ENCODE measurements around the gene FGF12.
"Not testable (repeated sequence)": the region's sequence is repeated elsewhere in the genome, so short reads cannot be mapped to it uniquely, and the experiment has no call there.

Gene FGF12

GRCh38 chr3:192727032-192727847, at the start of gene FGF12:
TSS of gene FGF12 (minus strand) at chr3:192727541.
- peak in 1 of 2 donors; percentile 16 for DNase-seq

- not testable (repeated sequence) for DNase-seq
Measured at GRCh38 chr3:192774341-192774740, 47.0 kb upstream of the FGF12 start.

DNA sequence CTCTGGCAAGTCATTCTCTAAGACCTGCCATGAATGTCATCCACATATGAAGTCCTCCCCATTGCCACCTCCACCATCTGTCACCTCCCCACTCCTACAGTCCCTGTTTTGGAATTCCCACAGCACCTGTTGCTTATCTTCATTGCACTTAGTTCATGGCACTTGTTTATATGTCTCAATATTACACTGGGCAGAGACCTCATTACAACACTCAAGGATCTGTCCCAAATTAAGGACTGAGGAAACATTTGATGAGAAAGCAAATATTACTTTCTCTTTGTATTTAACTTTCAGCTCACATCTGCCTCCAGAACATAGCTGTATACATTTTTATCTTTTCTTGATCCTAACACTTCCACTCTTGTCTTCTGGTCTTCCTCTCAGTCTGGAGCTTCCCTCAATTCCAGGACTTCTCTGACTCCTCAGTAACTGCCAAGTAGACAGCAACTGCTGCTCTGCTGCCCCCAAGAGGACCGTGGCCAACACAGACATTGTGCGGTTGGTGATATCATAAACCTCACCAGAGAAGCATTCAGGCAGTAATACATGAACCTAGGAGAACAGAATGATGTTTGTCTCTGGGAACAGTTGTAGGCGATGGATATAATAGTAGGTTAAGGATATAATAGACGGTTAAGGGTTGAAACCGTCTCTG, 45.0 kb upstream of the FGF12 start:
- DNase-seq: no peak

GRCh38 chr3:192758654-192759053, 31.3 kb upstream of the FGF12 start:
- no peak for DNase-seq

GRCh38 chr3:192751148-192751547, 23.8 kb upstream of the FGF12 start:
- no peak for DNase-seq

- no peak for DNase-seq
Measured at GRCh38 chr3:192750201-192750600, 22.9 kb upstream of the FGF12 start.

- no peak for DNase-seq
Measured at GRCh38 chr3:192747746-192748145, 20.4 kb upstream of the FGF12 start.

DNA sequence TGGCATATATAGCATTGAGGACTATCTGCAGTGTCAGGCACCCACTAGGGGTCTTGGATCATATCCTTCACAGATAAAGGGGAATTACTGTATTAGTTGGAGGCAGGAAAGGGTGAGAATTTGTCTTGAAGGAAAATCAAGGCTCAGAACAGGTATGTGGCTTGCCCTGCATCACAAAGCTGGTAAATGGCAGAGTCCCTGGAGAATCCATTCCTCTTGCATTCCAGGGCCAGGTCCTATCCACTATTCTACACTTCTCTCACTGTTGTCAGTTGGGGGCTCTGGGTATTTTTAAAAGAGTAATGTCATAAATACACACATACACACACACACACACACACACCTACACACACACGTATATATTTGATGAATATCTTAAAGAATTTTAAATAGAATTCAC, 19.8 kb upstream of the FGF12 start:
- DNase-seq: no peak

DNA sequence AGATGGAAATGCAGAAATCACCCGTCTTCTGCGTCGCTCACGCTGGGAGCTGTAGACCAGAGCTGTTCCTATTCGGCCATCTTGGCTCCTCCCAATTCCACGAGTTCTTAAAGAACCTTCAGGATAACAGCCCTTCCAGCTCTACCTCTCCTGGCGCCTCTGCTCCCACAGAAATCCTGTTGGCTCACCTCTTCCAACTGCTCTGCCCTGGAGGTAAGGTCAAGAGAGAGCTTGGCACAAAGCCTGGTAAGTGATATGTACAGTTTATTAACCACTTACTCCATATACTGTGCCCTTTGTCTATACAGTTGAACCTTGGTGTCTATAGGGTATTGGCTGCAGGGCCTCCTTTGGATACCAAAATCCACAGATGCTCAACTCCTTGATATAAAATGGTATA, 17.8 kb upstream of the FGF12 start:
- DNase-seq: no peak

GRCh38 chr3:192744604-192745003, 17.3 kb upstream of the FGF12 start:
- DNase-seq: not testable (repeated sequence)

DNA sequence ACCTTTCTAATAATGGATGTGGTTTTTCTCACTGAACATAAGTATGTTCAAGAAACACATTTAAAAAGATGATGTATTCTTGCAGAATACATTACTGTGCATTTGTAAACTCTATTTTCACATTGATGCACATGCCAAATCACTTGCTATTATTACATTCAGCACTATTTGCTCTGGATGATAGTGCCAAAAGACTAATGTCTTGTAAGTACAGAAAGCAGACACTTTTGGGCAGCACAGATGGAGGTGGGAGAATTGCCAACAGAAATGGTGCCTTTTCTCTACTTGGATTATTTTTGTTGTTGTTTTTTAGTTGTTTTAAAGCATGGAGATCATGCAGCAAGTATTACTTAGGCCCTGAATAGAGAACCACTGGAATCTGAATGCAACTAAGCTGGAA, 10.2 kb upstream of the FGF12 start:
- DNase-seq: no peak

- no peak for DNase-seq
Measured at GRCh38 chr3:192731233-192731632, 3.9 kb upstream of the FGF12 start.

GRCh38 chr3:192726385-192726784, 956 bp downstream of the FGF12 start:
- DNase-seq: no peak

- no peak for DNase-seq
Measured at GRCh38 chr3:192719964-192720363, 7.4 kb downstream of the FGF12 start.

- no peak for DNase-seq
Measured at GRCh38 chr3:192718156-192718555, 9.2 kb downstream of the FGF12 start.

- no peak for DNase-seq
Measured at GRCh38 chr3:192715126-192715525, 12.2 kb downstream of the FGF12 start.

- not testable (repeated sequence) for DNase-seq
Measured at GRCh38 chr3:192711126-192711525, 16.2 kb downstream of the FGF12 start.

DNA sequence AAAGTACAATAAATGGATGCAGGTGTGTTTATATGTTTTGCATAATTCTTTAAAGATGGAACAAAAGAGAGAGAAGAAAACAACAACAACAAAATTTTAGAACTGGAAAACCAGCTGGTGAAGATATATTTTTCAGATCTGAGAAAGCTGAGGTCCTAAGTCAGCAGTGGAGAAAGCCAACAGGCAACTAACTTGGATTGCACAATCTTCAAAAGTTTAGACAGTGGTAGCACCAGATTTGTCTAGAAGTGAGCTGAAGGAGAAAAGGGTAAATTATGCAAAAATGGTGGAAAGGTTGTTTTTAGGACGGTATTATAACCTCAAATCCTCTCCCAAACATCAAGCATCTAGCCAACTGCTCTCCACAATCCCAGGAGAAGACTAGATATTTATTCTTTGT, 17.0 kb downstream of the FGF12 start:
- no peak for DNase-seq

DNA sequence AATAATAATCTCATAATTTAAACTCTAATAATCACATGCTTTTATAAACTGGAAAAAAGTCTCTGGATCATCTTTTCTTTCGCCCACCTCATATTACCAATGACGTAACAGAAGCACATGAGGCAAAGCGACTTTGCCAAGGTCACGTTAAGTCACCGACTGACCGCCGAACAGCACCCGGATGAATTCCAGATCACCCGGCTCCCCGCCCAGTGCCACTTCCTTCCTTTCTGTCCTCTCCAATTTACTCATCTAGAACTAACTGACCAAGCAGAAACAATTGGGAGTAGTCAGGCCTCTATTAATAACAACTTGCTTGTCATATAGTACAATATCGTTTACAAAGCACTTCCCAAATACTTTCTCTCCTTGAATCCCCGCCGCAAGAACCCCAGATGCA, 21.1 kb downstream of the FGF12 start:
- DNase-seq: no peak

DNA sequence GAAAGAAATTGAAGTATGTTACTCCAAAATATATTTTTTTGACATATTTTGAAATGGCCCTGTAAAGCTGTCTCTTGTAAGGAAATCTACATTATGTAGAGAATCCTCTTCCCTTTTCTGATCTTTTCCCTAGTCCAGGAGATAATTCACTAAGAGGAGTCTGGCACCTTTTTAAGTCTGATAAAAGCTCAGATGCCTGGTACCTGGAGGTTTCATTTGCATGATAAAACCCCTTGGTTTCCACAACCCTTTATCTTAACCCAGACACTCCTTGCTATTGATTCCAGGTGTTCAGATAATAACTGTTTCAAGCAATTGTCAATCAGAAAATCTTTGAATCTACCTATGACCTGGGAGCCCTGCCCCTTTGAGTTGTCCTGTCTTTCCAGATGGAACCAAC, 26.5 kb downstream of the FGF12 start:
- DNase-seq: no peak

DNA sequence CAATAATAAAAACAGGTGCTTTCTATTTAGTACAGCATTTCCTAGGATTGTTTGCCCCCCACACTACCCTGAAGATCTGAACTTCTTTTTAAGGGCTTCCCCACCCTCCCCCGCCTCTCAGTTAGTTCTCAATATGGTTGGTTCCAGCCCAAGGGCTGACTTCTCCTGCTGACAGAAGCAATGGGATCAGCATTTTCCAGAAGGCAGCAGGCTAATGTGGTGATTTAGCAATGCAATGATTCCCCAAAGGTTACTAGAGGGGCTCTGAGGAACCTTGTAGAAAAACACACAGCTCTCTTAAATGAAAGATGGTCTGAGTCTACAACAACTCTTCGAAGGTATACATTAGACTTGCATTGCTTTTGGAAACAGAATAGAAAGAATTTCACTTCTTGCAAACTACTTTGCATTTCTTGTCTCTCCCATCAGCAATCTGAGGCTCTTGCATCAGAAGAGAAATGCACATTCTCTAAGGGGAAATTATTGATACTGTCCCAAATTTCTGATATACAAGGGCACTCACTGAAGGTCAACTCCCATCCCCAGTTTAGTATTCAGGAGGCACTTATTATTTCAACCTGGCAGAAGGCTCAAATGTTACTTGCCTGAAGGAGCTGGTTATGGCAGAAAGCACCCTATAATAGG, 30.3 kb downstream of the FGF12 start:
- DNase-seq: no peak

- no peak for DNase-seq
Measured at GRCh38 chr3:192687488-192688152, 39.7 kb downstream of the FGF12 start.

- DNase-seq: no peak
Measured at GRCh38 chr3:192685801-192686200, 41.5 kb downstream of the FGF12 start.
